Aorta (tissue), 5 donors: ENCODE results near the gene SPA17. TPM values are rescaled to one million over a fixed set of nuclear protein-coding genes. Genes with fewer than 3 reads are reported as not detected.

ENCODE experiments used
- ATAC-seq: fragments of 200-7000 bp; cut with Tn5 transposase; one replicate; pipeline ENCODE4 v1.9.1; 2022; ENCODE audit warnings: moderate library complexity; ENCODE audit not compliant: low FRiP score
- DNase-seq, 2 donors: peaks; one replicate each; pipeline ENCODE4 v3.0.0-alpha.2; 2020
- H3K27ac ChIP-seq, 2 donors: one replicate each; pipeline ENCODE4 v1.5.1; 2013; ENCODE audit warnings: low read length in 2 of 2, mild to moderate bottlenecking in 2 of 2, moderate library complexity in 2 of 2, control low read depth in 1 of 2, inconsistent platforms in 1 of 2, low read depth in 1 of 2
- H3K27me3 ChIP-seq, 2 donors: one replicate each; pipeline ENCODE4 v1.6.1; 2013; ENCODE audit warnings: control low read depth in 1 of 2, low read length in 1 of 2, mild to moderate bottlenecking in 1 of 2, moderate library complexity in 1 of 2; ENCODE audit not compliant: insufficient read depth in 2 of 2, control insufficient read depth in 1 of 2
- H3K36me3 ChIP-seq, 2 donors: one replicate each; pipeline ENCODE4 v1.6.1; 2013; ENCODE audit warnings: control low read depth in 1 of 2, low read length in 1 of 2, mild to moderate bottlenecking in 1 of 2; ENCODE audit not compliant: insufficient read depth in 2 of 2, control insufficient read depth in 1 of 2
- H3K4me1 ChIP-seq, 2 donors: one replicate each; pipeline ENCODE4 v1.6.1; 2013; ENCODE audit warnings: low read length in 2 of 2, control low read depth in 1 of 2, mild to moderate bottlenecking in 1 of 2, moderate library complexity in 1 of 2; ENCODE audit not compliant: insufficient read depth in 2 of 2, control insufficient read depth in 1 of 2
- H3K4me3 ChIP-seq, 2 donors: one replicate each; pipeline ENCODE4 v1.5.1; 2013; ENCODE audit warnings: low read length in 2 of 2, control low read depth in 1 of 2, mild to moderate bottlenecking in 1 of 2
- H3K9me3 ChIP-seq: one replicate; pipeline ENCODE4 v1.6.1; 2013; ENCODE audit warnings: mild to moderate bottlenecking, low read length; ENCODE audit not compliant: control insufficient read depth
- WGBS, 2 donors: extraction: QIAGEN DNeasy Blood & Tissue Kit; methylation state at CpG; one replicate each; pipeline ENCODE4 v1.1.7; 2013; 5-methylcytosine and 5-hydroxymethylcytosine counted together
- intact Hi-C, 2 donors: fragments of 100-400 bp; cut with DNase I; formaldehyde crosslinking; loops; one replicate each; pipeline versions ENCODE4 v1.14.2 to v1.15.0; 2022
- polyA plus RNA-seq, 2 donors: library from polyadenylated mRNA; stranded (reverse); fragments of 200-250 nt; gene quantifications; one replicate each; pipeline ENCODE4 v1.2.3, GENCODE V29; 2013
- total RNA-seq, 2 donors: library from RNA; stranded (reverse); fragmentation: NEBNext Ultra II Directional; extraction: Animal tissue kit (Norgen Biotek cat#: 25700); gene quantifications; one replicate each; pipeline ENCODE4 v1.2.1, GENCODE V29; 2021
- donor health status: healthy with polysubstance abuse.
- donor health status: Bipolar disorder and iron deficiency.
- donor health status: DM: no; HTN: no; CAD: no.
- donor health status: DM: no; HTN: no; CAD: no.
- donor health status: DM: yes; HTN: yes; CAD: no.

SPA17 gene
- total and polyA plus RNA-seq, 4 donors, result 2.7 to 7.1 (median 4.4) TPM

DNA sequence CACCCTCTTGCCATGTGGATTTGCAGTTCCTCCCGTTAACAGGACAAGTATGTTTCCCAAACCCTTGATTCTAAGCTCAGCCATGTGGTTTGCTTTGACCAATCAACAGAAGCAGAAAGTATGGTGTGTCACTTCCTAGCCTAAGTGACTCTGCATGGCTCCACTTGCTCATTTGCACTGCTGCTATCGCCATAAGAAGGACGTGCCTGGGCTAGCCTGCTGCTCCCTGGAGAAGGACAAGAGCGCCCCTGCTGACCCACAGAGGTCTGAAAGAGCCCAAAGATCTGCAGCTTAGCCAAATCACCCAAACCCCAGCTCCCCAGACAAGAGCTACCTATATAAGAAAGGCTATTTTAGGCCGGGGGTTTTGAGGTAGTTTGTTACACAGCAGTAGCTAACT lies 33.0 kb upstream of the SPA17 start:
- intact Hi-C loops, result loop anchor here in 1 of 2 donors (10.0 kb wide), 1 partner anchor 154 kb away; no protein-coding TSS in a partner anchor
- ATAC-seq, result no peak
- Histone ChIP-seq H3K36me3 (peaks cover 0 to 5% of the 10 kb centered on the region in 2 donors), H3K27ac (no peak overlapping the region), H3K4me1 (peaks cover 0 to 1% of the 10 kb centered on the region in 2 donors), H3K9me3 (no peaks in the 10 kb centered on the region), H3K27me3 (no peaks in the 10 kb centered on the region), H3K4me3 (no peak overlapping the region)
- DNase-seq, result no peak
- WGBS, 2 donors, result 86 to 87% methylated on average over 5 of the region's 5 CpGs

DNA sequence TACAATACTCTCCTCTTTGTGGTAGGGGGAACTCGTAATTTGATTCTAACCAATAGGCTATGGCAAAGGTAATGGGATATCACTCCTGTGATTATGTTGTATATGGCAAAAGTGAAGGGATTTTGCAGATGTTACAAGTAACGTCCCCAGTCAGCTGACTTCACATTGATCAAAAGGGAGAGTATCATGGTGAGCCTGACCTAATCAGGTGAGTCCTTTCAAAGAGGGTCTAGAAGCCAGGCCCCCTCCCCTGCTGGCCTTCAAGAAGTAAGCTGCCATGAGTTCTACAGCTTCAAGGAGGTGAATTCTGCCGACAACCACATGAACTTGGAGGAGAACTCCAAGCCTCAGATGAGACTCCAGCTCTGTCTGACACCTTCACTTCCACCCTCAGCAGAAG lies 31.1 kb upstream of the SPA17 start:
- peaks cover 0 to 1% of the 10 kb centered on the region in 2 donors for H3K4me1 ChIP-seq
- H3K36me3 ChIP-seq, result peaks cover 0 to 2% of the 10 kb centered on the region in 2 donors
- no peaks in the 10 kb centered on the region for H3K9me3 ChIP-seq
- DNase-seq (no peak), ATAC-seq (no peak)
- intact Hi-C loops, result loop anchor here in 1 of 2 donors (10.0 kb wide), 1 partner anchor 152 kb away; no protein-coding TSS in a partner anchor
- H3K4me3 ChIP-seq, result no peak overlapping the region
- WGBS, 2 donors, result 92 to 94% methylated on average over 3 of the region's 3 CpGs
- no peak overlapping the region for H3K27ac ChIP-seq
- H3K27me3 ChIP-seq, result no peaks in the 10 kb centered on the region

DNA sequence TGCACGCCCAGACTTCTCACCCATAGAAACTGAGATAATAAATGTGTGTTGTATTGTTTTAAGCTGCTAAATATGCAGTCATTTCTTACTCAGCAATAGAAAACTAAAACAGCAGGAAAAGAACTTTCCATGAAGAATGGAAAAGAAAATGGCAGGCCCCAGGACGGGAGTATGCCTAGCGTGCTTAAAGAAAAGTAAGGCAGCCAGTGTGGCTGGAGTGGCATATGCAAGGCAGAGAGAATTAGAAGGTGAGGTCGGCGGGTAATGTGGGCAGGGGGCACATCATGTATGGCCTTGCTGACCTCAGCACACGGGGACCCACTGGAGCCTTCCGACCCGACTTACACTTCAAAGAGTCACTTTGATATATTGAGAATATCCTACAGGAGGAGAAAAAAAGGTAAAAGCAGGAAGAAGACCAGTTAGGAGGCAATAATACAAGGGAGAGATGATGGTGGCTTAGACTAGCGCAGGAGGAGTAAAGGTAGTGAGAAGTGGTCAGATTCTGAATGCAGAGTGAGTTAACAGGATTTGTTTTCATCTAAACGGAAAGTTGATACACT lies 30.6 kb upstream of the SPA17 start:
- no peak for DNase-seq
- ATAC-seq, result no peak
- intact Hi-C loops, result loop anchor here in 1 of 2 donors (10.0 kb wide), 1 partner anchor 152 kb away; no protein-coding TSS in a partner anchor
- WGBS, 2 donors, result 63 to 66% methylated on average over 10 of the region's 10 CpGs
- Histone ChIP-seq H3K9me3 (no peaks in the 10 kb centered on the region), H3K27me3 (no peaks in the 10 kb centered on the region), H3K4me3 (no peak overlapping the region), H3K27ac (peak overlapping the region; percentile 55 to 90), H3K36me3 (peaks cover 0 to 2% of the 10 kb centered on the region in 2 donors), H3K4me1 (peaks cover 0 to 1% of the 10 kb centered on the region in 2 donors)

DNA sequence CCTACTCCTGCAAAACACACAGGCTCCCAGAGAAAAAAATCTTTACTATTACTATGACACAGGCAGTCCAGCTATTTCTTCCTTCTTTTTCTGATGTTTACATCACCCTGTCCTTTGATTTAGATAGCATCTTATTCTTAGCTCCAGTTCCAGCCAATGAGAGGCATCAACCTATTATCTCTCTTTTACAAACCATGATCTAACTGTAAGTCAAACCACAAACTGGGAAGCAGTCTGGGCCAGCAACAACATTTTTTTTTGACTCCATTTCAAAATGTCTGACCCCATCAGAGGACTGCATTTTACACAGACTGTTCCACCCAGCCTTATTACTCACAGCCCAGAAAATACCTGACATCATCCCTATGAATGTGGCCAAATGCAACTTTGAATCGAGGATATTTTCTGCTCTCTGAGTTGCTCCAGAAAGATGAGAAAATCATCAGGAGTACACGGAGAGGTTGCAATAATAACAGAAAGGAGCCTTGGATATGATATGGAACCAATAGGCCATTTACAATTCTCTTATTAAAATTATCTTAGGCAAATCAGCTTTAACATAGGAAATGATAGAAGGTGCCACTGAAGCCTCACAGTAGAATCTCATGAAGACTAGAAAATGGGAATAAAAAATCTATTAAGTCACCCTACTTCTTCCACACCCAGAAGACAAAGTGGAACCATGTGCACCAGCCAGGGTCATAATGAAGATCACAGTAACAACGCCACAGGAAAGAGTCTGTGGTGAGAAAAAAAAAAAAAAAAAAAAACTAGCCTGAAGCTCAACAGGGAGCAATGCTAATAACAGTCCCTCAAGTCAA lies 29.9 kb upstream of the SPA17 start:
- DNase-seq, result no peak
- Histone ChIP-seq H3K27ac (peak overlapping the region; percentile 66 to 90), H3K4me3 (no peak overlapping the region), H3K4me1 (peaks cover 0 to 1% of the 10 kb centered on the region in 2 donors), H3K9me3 (no peaks in the 10 kb centered on the region), H3K27me3 (no peaks in the 10 kb centered on the region), H3K36me3 (peaks cover 0 to 2% of the 10 kb centered on the region in 2 donors)
- ATAC-seq, result peak; percentile 78
- intact Hi-C loops, result loop anchor here (2.0 to 10.0 kb wide), 2 partner anchors 151 to 193 kb away; no protein-coding TSS in a partner anchor
- 2 to 5% methylated on average over 3 of the region's 3 CpGs for WGBS, 2 donors

DNA sequence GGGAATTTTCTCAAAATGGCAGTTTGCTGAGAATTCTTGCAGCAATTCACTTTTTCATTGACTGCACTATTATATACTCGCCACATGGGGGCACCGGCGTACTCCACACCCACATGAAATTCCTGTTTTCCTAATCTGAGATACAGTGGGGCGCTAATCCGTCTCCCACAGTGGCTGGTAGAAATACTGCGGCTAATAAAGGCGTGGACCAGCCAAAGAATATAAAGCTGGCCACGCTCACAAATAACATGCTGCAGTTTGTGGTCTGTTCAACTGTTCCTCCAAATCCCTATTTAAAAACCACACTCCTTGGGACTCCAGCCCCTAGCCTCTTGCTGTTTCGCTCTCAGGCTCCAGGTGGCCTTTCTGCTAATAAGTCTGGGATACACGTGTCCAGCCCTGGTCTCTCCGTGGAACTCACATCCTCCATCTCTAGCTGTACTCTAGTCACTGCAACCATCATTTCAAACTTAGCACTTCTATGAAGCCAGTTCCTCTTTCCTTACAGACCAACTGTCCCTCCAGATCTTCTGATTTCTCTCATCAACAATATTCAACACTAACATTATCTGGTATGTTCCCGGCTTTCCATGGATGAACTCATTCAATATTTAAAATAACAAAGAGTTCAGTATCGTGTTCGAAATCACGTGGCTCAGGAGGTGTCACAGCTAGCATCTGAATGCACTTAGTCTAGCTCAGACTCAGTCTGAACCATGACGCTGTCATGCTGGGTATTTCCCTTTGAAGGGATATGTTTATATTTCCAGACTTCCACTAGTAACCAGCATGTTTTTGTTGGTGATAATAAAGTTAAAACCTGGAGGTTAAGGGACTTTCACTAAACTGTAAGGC lies 29.1 kb upstream of the SPA17 start:
- Histone ChIP-seq H3K27me3 (no peaks in the 10 kb centered on the region), H3K4me3 (peak overlapping the region in 1 of 2 donors; percentile 58), H3K9me3 (no peaks in the 10 kb centered on the region), H3K36me3 (peaks cover 0 to 2% of the 10 kb centered on the region in 2 donors), H3K4me1 (peaks cover 0 to 1% of the 10 kb centered on the region in 2 donors), H3K27ac (peak overlapping the region in 1 of 2 donors; percentile 79)
- WGBS, 2 donors, result 3 to 4% methylated on average over 16 of the region's 16 CpGs
- DNase-seq, result peak; percentile 53 to 79
- ATAC-seq, result peak; percentile 94
- intact Hi-C loops, result loop anchor here (2.0 to 10.0 kb wide), 3 partner anchors 150 to 193 kb away; no protein-coding TSS in a partner anchor

DNA sequence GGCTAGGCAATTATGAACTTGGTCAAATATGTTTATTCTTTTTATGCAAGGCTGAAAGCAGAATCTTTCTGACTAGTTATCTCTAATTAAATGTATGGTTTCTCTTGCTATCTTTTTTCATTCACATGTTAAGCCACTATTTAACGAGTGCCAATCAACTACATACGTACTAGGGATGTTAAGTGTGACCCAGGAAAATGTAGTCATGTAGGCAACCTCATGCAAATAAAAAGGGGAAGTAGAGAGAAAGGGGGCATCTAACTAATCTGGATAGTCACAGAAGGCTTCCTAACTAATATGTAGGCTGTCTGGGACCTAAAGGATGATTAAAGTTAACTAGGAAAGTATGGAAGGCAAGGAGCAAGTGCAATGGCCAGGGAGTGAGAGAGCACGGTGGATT lies 27.6 kb upstream of the SPA17 start:
- intact Hi-C loops, result loop anchor here in 1 of 2 donors (5.0 to 10.0 kb wide), 2 partner anchors 149 to 191 kb away; no protein-coding TSS in a partner anchor
- 87 to 92% methylated on average over 3 of the region's 3 CpGs for WGBS, 2 donors
- Histone ChIP-seq H3K27ac (no peak overlapping the region), H3K4me1 (peaks cover 0 to 1% of the 10 kb centered on the region in 2 donors), H3K9me3 (no peaks in the 10 kb centered on the region), H3K27me3 (no peaks in the 10 kb centered on the region), H3K4me3 (no peak overlapping the region), H3K36me3 (peaks cover 0 to 2% of the 10 kb centered on the region in 2 donors)
- DNase-seq, result no peak
- ATAC-seq, result no peak

DNA sequence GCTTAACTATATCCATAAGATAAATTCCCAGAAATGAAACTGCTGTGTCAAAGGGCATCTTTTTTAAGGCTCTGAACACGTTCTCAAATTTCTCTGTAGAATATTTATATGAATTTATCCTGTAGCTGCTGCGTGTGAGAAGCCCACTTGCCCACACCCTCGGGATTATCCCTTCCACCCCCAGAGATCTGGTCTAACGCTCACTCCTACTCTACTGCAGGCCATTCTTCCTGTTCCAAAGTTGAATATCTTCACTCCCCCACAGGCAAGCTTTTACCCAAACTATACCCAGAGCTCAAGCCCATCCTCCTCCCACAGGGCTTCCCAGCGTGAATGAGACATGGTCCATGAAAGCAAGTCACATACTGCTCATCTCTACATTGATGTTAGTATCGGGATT lies 25.1 kb upstream of the SPA17 start:
- intact Hi-C loops, result loop anchor here in 1 of 2 donors (5.0 to 10.0 kb wide), 2 partner anchors 146 to 189 kb away; no protein-coding TSS in a partner anchor
- peaks cover 0 to 1% of the 10 kb centered on the region in 2 donors for H3K4me1 ChIP-seq
- no peak for DNase-seq
- no peak overlapping the region for H3K4me3 ChIP-seq
- no peak for ATAC-seq
- WGBS, 2 donors, result 79% methylated on average over 6 of the region's 6 CpGs
- H3K27ac ChIP-seq, result no peak overlapping the region
- peaks cover 0 to 2% of the 10 kb centered on the region in 2 donors for H3K36me3 ChIP-seq
- H3K9me3 ChIP-seq, result no peaks in the 10 kb centered on the region
- no peaks in the 10 kb centered on the region for H3K27me3 ChIP-seq
